ENCODE data around the gene ORAI1.

- TF ChIP-seq CTCF (IDR thresholded peaks at IDR 0.05; ENCODE audit: insufficient read depth, low read length) = no peak
- no peak for TF ChIP-seq REST (IDR thresholded peaks at IDR 0.05; ENCODE audit: insufficient replicate concordance, low read depth)
- no peak for TF ChIP-seq POLR2AphosphoS5 (IDR thresholded peaks at IDR 0.05; ENCODE audit: low read depth)
- no peak for TF ChIP-seq SPI1 (IDR thresholded peaks at IDR 0.05; ENCODE audit: borderline replicate concordance, low read depth)
- no peak for TF ChIP-seq GABPA (IDR thresholded peaks at IDR 0.05; ENCODE audit: low read depth)
Observed at GRCh38 chr12:121611306-121611705, 15.0 kb upstream of the ORAI1 start.
